Neural cell (in vitro differentiated cells): Measurements from ENCODE around the gene SGPP2.

Experiments used
- CTCF ChIP-seq: fragments of 450-650 bp; IDR thresholded peaks from 2 replicates; pipeline ENCODE4 v1.5.1; 2014; ENCODE audit warnings: antibody characterized with exemption, mild to moderate bottlenecking, moderate library complexity; ENCODE audit not compliant: poor library complexity, severe bottlenecking
- EZH2 ChIP-seq: fragments of 200-600, 300-800 bp; shearing (Covaris generic), sonication (generic); IDR thresholded peaks from 2 replicates; pipeline ENCODE4 v1.6.1; 2014; ENCODE audit warnings: antibody characterized with exemption, low read length, borderline replicate concordance, mild to moderate bottlenecking; ENCODE audit not compliant: insufficient read depth, poor library complexity, severe bottlenecking
- MXI1 ChIP-seq: fragments of 450-650 bp; conservative IDR thresholded peaks from 2 replicates; pipeline ENCODE4 v1.6.1; 2014; ENCODE audit warnings: antibody characterized with exemption, mild to moderate bottlenecking; ENCODE audit not compliant: poor library complexity, severe bottlenecking
- POLR2AphosphoS5 ChIP-seq: IDR thresholded peaks from 2 replicates; pipeline ENCODE4 v1.6.1; 2012
- RAD21 ChIP-seq: fragments of 450-650 bp; conservative IDR thresholded peaks from 2 replicates; pipeline ENCODE4 v1.6.1; 2014; ENCODE audit warnings: antibody characterized with exemption, mild to moderate bottlenecking, moderate library complexity
- REST ChIP-seq: IDR thresholded peaks from 2 replicates; pipeline ENCODE4 v1.6.1; 2012; ENCODE audit warnings: borderline replicate concordance
- SMC3 ChIP-seq: fragments of 450-650 bp; conservative IDR thresholded peaks from 2 replicates; pipeline ENCODE4 v1.6.1; 2014; ENCODE audit warnings: antibody characterized with exemption, mild to moderate bottlenecking, moderate library complexity; ENCODE audit not compliant: poor library complexity
- TAF1 ChIP-seq: IDR thresholded peaks from 2 replicates; pipeline ENCODE4 v1.6.1; 2012; ENCODE audit warnings: low read depth

GRCh38 chr2:222459983-222460382, 35.6 kb downstream of the SGPP2 start:
- TF ChIP-seq CTCF (no peak), EZH2 (no peak), POLR2AphosphoS5 (no peak), RAD21 (no peak), REST (no peak), TAF1 (no peak), SMC3 (no peak), MXI1 (no peak)
